ENCODE results near the gene KIAA1549.
A peak's percentile ranks its signal among the peaks of the same experiment; 100 is the strongest.

KIAA1549 gene

DNA sequence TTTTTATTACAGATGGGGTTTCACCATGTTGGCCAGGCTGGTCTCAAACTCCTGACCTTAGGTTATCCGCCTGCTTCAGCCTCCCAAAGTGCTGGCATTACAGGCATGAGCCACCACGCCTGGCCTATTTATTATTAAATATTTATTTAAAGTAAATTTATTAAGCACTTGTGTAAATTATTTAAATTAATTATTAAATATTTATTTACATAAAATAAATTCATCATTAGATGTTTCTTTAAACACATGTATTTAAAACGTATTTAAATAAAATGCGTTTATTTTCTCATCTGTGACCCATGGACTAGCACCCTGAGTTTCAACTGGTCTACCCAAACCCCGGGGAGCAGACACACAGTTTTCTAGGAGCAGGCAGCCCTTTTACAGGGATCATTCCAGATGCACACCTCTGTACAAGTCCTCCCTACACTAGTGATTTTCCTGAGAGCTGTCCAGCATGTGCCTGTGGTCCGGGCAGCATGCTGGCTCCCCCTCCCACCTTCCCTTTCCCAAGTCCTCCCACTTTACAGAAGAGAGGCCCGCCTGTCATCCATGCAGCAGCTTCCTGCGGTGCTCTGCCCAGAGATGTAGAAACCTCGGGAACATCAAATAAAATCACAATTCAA, 94.0 kb downstream of the KIAA1549 start:
- H3K36me3 ChIP-seq (replicated peaks), result no peaks in the 10 kb centered on the region
- H3K4me3 ChIP-seq, result no peak overlapping the region
- in situ Hi-C loops (cut with MboI; ENCODE audit: low sequenced_read_pairs), result loop anchor here (10.0 kb wide), 1 partner anchor 188 kb away; no protein-coding TSS in a partner anchor
- no peak for DNase-seq (ENCODE audit: low spot score in 2 of 2)
- no peaks in the 10 kb centered on the region for H3K27me3 ChIP-seq (ENCODE audit: low read depth)
- no peaks in the 10 kb centered on the region for H3K9me3 ChIP-seq
- peaks cover 20% of the 10 kb centered on the region for H3K4me1 ChIP-seq

- in situ Hi-C loops (cut with MboI; ENCODE audit: low sequenced_read_pairs), result loop anchor here (10.0 kb wide), 1 partner anchor 188 kb away; no protein-coding TSS in a partner anchor
These were observed 94.7 kb downstream of the KIAA1549 start for GRCh38 chr7:138886501-138886917.

DNA sequence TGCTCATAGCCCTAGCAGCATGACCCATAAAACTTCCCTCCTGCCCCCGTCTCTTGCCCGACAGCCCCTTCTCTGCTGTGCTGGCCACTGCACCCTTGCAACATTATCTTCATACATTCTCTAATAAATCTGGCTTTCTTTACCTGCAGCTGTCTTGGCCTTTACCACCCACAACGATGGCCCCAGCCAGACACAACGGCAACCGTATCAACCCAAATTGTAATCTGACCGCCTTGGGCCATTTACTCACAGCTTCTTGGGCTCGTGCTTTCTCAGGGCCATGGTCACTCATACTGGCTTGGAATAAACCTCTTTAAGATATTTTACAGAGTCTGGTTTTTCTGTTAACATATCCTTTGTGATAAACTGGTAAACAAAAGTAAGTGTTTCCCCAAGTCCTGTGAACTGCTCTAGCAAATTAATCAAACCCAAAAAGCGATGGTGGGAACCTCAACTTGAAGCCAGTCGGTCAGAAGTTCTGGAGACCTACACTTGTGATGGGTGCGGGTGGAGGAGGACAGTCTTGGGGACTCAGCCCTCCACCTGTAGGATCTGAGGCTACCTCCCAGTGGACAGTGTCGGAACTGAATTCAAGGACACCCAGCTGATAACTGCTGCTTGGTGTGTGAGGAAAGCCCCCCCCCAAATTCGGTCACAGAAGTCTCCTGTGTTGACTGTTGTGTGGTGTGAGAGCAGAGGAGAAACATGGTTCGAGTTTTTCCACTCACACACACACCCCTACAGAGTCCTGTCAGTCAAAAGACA, 95.6 kb downstream of the KIAA1549 start:
- DNase-seq (ENCODE audit: low spot score in 2 of 2), result no peak
- in situ Hi-C loops (cut with MboI; ENCODE audit: low sequenced_read_pairs), result loop anchor here (10.0 kb wide), 1 partner anchor 189 kb away; no protein-coding TSS in a partner anchor
- no peaks in the 10 kb centered on the region for H3K36me3 ChIP-seq (replicated peaks)
- H3K4me3 ChIP-seq, result no peak overlapping the region
- H3K27me3 ChIP-seq (ENCODE audit: low read depth), result no peaks in the 10 kb centered on the region
- peaks cover 17% of the 10 kb centered on the region for H3K4me1 ChIP-seq
- no peaks in the 10 kb centered on the region for H3K9me3 ChIP-seq

More at GRCh38 chr7:138886501-138886917, 94.7 kb downstream of the KIAA1549 start:
- Histone ChIP-seq H3K4me3 (no peak overlapping the region), H3K36me3 (replicated peaks) (no peaks in the 10 kb centered on the region), H3K4me1 (peaks cover 20% of the 10 kb centered on the region), H3K27me3 (ENCODE audit: low read depth) (no peaks in the 10 kb centered on the region), H3K9me3 (no peaks in the 10 kb centered on the region)
- peak; percentile 66 to 75 for DNase-seq (ENCODE audit: low spot score in 2 of 2)

DNA sequence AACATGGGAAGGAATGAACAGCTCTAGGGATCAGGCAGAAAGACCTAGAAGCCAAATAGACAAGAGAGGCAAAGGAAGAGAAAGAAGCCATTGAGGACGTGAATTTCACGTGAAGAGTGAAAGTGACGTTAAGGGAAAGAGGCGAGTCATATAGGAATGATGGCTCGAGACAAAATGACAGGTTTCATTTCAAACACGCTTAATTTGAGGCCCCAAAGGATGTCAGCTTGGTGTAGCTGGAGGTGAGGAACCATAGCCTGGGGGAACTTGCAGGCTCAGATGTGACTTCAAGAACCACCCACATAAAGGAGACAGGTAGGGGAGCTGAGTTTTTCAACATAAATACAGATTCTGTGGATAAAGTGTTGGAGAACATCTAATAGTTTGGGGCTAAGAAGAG, 98.9 kb downstream of the KIAA1549 start:
- Histone ChIP-seq H3K4me1 (no peaks in the 10 kb centered on the region), H3K27me3 (ENCODE audit: low read depth) (no peaks in the 10 kb centered on the region), H3K4me3 (no peak overlapping the region), H3K9me3 (no peaks in the 10 kb centered on the region), H3K36me3 (replicated peaks) (no peaks in the 10 kb centered on the region)
- in situ Hi-C loops (cut with MboI; ENCODE audit: low sequenced_read_pairs), result loop anchor here (10.0 kb wide), 1 partner anchor 193 kb away; no protein-coding TSS in a partner anchor
- no peak for DNase-seq (ENCODE audit: low spot score in 2 of 2)

GRCh38 chr7:138881579-138882188, 99.5 kb downstream of the KIAA1549 start:
- Histone ChIP-seq H3K27me3 (ENCODE audit: low read depth) (no peaks in the 10 kb centered on the region), H3K36me3 (replicated peaks) (no peaks in the 10 kb centered on the region), H3K9me3 (no peaks in the 10 kb centered on the region), H3K4me3 (no peak overlapping the region), H3K4me1 (no peaks in the 10 kb centered on the region)
- no peak for DNase-seq (ENCODE audit: low spot score in 2 of 2)
- in situ Hi-C loops (cut with MboI; ENCODE audit: low sequenced_read_pairs), result loop anchor here (10.0 kb wide), 1 partner anchor 193 kb away; no protein-coding TSS in a partner anchor

DNA sequence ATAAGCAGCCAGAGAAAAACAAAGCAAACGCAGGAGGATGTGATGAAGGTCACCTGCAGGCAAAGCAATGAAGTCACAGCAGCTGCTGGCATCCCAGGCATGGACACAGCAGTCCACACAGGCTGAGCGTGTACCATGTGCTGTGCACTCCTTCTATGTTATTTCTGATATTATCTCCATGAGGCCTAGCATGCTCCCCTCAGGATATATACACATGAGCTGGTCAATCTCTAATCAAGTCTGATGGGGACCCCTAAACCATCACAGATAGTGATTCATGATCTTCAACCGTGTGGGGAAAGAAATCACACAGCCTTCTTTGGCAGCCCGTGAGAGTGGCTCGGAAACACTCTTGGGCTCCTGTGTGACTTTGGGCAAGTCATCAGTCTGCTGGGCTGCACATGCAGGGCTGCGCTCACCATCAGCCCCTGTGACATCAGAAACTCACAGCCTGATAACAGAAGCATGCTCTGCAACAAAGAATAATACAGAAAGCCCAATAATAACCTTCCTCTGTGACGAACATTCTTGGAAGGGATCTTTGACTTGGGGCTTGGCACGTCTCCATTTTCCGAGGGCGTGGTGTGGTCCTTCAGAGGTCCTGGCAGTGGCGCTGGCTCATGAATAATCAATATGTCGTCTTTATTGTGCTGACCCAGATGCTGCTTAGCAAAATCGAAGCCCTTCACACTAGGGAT, 100.2 kb downstream of the KIAA1549 start:
- no peak for DNase-seq (ENCODE audit: low spot score in 2 of 2)
- Histone ChIP-seq H3K9me3 (no peaks in the 10 kb centered on the region), H3K4me1 (no peaks in the 10 kb centered on the region), H3K36me3 (replicated peaks) (no peaks in the 10 kb centered on the region), H3K27me3 (ENCODE audit: low read depth) (no peaks in the 10 kb centered on the region), H3K4me3 (no peak overlapping the region)
- in situ Hi-C loops (cut with MboI; ENCODE audit: low sequenced_read_pairs), result loop anchor here (10.0 kb wide), 1 partner anchor 194 kb away; no protein-coding TSS in a partner anchor

GRCh38 chr7:138879356-138879755, 101.8 kb downstream of the KIAA1549 start:
- in situ Hi-C loops (cut with MboI; ENCODE audit: low sequenced_read_pairs), result no loop called here

DNA sequence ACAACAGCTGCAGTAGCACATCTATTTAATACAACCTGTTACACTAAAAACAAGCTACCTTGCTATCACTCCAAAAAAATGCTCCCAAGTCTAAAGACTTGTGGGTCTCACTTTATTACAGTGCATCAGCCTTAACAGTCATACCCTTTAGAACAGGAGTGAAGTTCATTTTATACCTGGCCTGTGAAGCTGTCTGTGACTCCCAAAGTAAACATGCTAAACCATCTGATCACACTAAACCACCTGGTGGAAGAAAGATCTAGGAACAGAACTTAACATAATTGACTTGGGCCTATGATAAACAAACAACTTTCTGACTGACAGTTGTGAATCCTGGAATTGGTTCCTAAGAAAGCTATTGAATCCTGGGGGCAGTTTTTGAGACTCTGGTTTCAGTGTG, 102.3 kb downstream of the KIAA1549 start:
- in situ Hi-C loops (cut with MboI; ENCODE audit: low sequenced_read_pairs), result no loop called here
- DNase-seq (ENCODE audit: low spot score in 2 of 2), result no peak

More at GRCh38 chr7:138879356-138879755, 101.8 kb downstream of the KIAA1549 start:
- Histone ChIP-seq H3K4me1 (no peaks in the 10 kb centered on the region), H3K27me3 (ENCODE audit: low read depth) (no peaks in the 10 kb centered on the region), H3K36me3 (replicated peaks) (no peaks in the 10 kb centered on the region), H3K9me3 (no peaks in the 10 kb centered on the region), H3K4me3 (no peak overlapping the region)
- DNase-seq (ENCODE audit: low spot score in 2 of 2), result no peak

GRCh38 chr7:138878051-138878450, 103.1 kb downstream of the KIAA1549 start:
- no peaks in the 10 kb centered on the region for H3K9me3 ChIP-seq
- in situ Hi-C loops (cut with MboI; ENCODE audit: low sequenced_read_pairs), result no loop called here
- H3K4me3 ChIP-seq, result no peak overlapping the region
- no peak for DNase-seq (ENCODE audit: low spot score in 2 of 2)
- H3K36me3 ChIP-seq (replicated peaks), result no peaks in the 10 kb centered on the region
- no peaks in the 10 kb centered on the region for H3K4me1 ChIP-seq
- H3K27me3 ChIP-seq (ENCODE audit: low read depth), result no peaks in the 10 kb centered on the region

More for the DNA sequence above, 102.3 kb downstream of the KIAA1549 start:
- Histone ChIP-seq H3K4me1 (no peaks in the 10 kb centered on the region), H3K27me3 (ENCODE audit: low read depth) (no peaks in the 10 kb centered on the region), H3K4me3 (no peak overlapping the region), H3K9me3 (no peaks in the 10 kb centered on the region), H3K36me3 (replicated peaks) (no peaks in the 10 kb centered on the region)

GRCh38 chr7:138876326-138876725, 104.9 kb downstream of the KIAA1549 start:
- no peaks in the 10 kb centered on the region for H3K36me3 ChIP-seq (replicated peaks)
- H3K4me1 ChIP-seq, result no peaks in the 10 kb centered on the region
- no peaks in the 10 kb centered on the region for H3K9me3 ChIP-seq
- no peak overlapping the region for H3K4me3 ChIP-seq
- H3K27me3 ChIP-seq (ENCODE audit: low read depth), result no peaks in the 10 kb centered on the region
- no peak for DNase-seq (ENCODE audit: low spot score in 2 of 2)
- in situ Hi-C loops (cut with MboI; ENCODE audit: low sequenced_read_pairs), result no loop called here

- Histone ChIP-seq H3K4me1 (no peaks in the 10 kb centered on the region), H3K36me3 (replicated peaks) (no peaks in the 10 kb centered on the region), H3K9me3 (no peaks in the 10 kb centered on the region), H3K4me3 (no peak overlapping the region), H3K27me3 (ENCODE audit: low read depth) (no peaks in the 10 kb centered on the region)
- in situ Hi-C loops (cut with MboI; ENCODE audit: low sequenced_read_pairs), result no loop called here
- DNase-seq (ENCODE audit: low spot score in 2 of 2), result no peak
These were observed 105.4 kb downstream of the KIAA1549 start for GRCh38 chr7:138875794-138876193.

DNA sequence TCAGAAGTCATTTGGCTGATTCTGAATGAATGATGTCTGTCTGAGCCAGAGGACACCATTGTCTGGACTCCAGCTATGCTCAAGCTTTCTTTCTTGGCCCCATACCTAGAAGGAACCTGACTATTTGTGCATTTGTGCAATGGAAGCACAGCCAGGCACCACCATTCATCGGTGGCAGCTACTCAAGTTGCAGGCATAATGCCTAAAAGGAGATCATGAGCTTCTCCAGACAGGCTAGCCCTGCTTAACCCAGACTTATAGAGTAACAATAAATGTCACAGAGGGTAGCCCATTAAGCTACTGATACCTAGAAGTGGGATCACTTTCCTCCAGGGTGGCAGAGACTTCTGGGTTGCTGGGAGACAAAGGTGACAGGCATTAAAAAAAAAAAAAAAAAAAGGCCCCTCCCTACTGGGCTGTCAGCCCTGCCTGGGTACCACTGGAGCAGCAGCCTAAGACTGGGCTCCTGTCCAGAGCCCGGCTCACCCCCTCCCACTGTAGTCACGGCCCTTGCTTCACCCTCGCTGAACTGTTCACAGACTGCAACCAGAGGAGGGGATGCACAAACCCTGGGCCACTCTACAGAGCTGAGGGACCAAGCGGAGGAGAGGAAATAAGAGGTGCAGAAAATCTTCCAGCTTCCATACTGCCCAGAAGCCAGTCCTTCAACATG, 107.8 kb downstream of the KIAA1549 start:
- in situ Hi-C loops (cut with MboI; ENCODE audit: low sequenced_read_pairs), result no loop called here
- no peak for DNase-seq (ENCODE audit: low spot score in 2 of 2)

GRCh38 chr7:138872576-138872975, 108.6 kb downstream of the KIAA1549 start:
- Histone ChIP-seq H3K27me3 (ENCODE audit: low read depth) (no peaks in the 10 kb centered on the region), H3K4me1 (no peaks in the 10 kb centered on the region), H3K9me3 (no peaks in the 10 kb centered on the region), H3K36me3 (replicated peaks) (peaks cover 6% of the 10 kb centered on the region; the same call in 1 of the 2 replicates), H3K4me3 (no peak overlapping the region)
- in situ Hi-C loops (cut with MboI; ENCODE audit: low sequenced_read_pairs), result no loop called here
- no peak for DNase-seq (ENCODE audit: low spot score in 2 of 2)

More for the DNA sequence above, 107.8 kb downstream of the KIAA1549 start:
- Histone ChIP-seq H3K4me1 (no peaks in the 10 kb centered on the region), H3K9me3 (no peaks in the 10 kb centered on the region), H3K27me3 (ENCODE audit: low read depth) (no peaks in the 10 kb centered on the region), H3K4me3 (no peak overlapping the region), H3K36me3 (replicated peaks) (peaks cover 6% of the 10 kb centered on the region; the same call in 1 of the 2 replicates)
